Kidney epithelial cell (primary cell): Measurements from ENCODE around the gene PBLD. TPM values are rescaled to one million over a fixed set of nuclear protein-coding genes. Genes with fewer than 3 reads are reported as not detected.
A peak's percentile ranks its signal among the peaks of the same experiment; 100 is the strongest.

Experiments used
- DNase-seq: peaks from one replicate; pipeline ENCODE4 v3.0.0-alpha.2; 2010; ENCODE audit warnings: low read depth
- H3K27me3 ChIP-seq: 2 replicates; pipeline ENCODE4 v1.6.0; 2011; ENCODE audit warnings: low read length; ENCODE audit not compliant: control insufficient read depth, insufficient read depth
- H3K36me3 ChIP-seq: 2 replicates; pipeline ENCODE4 v1.5.1; 2011; ENCODE audit warnings: low read length; ENCODE audit not compliant: control insufficient read depth, insufficient read depth
- H3K4me3 ChIP-seq: 2 replicates; pipeline ENCODE4 v1.5.1; 2011; ENCODE audit warnings: low read depth, mild to moderate bottlenecking, control low read depth, low read length
- total RNA-seq: library from RNA; depleted of rRNA; stranded (reverse); fragments of >200 nt; gene quantifications from 2 replicates; pipeline ENCODE4 v1.2.3, GENCODE V29; 2015
- TF ChIP-seq, protein P1 (sequence below): IDR thresholded peaks from 2 replicates; pipeline ENCODE4 v1.5.1; 2011; ENCODE audit warnings: mild to moderate bottlenecking, moderate library complexity, low read length, control low read depth, inconsistent platforms; ENCODE audit not compliant: insufficient read depth, poor library complexity, severe bottlenecking

The PBLD gene
- total RNA-seq, 1 donor from 2014 or later = 4.5 TPM

DNA sequence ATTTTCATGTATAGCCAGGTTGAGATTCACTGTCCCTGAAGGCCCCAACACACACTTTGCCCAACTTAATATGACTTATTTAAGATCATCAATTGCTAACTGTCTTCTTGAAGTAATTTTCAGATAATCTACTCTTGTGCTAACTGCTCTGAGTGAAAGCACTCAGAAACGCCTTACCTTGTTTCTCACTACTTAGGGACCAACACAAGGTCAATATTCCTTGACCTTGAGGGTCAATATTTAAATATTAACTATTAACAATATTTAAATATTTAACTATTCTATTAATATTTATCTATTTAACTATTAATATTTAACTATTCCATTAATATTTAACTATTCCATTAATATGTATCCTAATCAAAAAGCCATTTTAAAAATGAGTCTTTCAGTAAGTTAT, 26.9 kb downstream of the PBLD start:
- Histone ChIP-seq H3K36me3 (no peaks in the 10 kb centered on the region), H3K4me3 (no peak overlapping the region), H3K27me3 (no peaks in the 10 kb centered on the region)
- DNase-seq = no peak
- TF ChIP-seq, protein P1, sequence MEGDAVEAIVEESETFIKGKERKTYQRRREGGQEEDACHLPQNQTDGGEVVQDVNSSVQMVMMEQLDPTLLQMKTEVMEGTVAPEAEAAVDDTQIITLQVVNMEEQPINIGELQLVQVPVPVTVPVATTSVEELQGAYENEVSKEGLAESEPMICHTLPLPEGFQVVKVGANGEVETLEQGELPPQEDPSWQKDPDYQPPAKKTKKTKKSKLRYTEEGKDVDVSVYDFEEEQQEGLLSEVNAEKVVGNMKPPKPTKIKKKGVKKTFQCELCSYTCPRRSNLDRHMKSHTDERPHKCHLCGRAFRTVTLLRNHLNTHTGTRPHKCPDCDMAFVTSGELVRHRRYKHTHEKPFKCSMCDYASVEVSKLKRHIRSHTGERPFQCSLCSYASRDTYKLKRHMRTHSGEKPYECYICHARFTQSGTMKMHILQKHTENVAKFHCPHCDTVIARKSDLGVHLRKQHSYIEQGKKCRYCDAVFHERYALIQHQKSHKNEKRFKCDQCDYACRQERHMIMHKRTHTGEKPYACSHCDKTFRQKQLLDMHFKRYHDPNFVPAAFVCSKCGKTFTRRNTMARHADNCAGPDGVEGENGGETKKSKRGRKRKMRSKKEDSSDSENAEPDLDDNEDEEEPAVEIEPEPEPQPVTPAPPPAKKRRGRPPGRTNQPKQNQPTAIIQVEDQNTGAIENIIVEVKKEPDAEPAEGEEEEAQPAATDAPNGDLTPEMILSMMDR = no peak

DNA sequence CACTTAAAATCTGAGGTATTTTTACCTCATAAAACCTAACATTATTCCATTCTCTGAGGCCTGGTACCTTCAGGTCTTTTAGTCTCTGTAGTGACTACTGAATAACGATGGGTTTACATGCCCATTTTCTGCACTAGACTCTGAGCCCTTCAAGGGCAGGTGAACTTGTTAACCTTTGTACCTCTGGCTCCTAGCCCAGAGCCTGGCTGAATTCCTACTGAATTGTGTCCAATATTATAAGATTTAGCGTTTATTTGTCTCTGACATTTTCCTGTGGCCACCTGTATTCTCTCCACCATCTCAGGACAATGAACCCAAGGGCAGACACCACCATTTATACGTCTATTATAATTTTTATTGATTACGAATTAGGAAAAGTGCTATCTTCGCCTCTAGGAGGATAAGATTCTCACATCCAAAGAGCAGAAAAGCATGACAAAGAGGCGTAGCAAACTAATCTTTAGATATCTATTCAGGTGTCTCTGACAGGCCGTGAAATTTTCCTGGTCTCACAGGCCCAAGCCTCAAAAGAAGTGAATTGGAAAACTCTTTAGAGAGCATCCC, 28.8 kb downstream of the PBLD start:
- TF ChIP-seq, protein P1 = no peak
- no peak overlapping the region for H3K4me3 ChIP-seq
- DNase-seq = no peak
- no peaks in the 10 kb centered on the region for H3K36me3 ChIP-seq
- no peaks in the 10 kb centered on the region for H3K27me3 ChIP-seq

DNA sequence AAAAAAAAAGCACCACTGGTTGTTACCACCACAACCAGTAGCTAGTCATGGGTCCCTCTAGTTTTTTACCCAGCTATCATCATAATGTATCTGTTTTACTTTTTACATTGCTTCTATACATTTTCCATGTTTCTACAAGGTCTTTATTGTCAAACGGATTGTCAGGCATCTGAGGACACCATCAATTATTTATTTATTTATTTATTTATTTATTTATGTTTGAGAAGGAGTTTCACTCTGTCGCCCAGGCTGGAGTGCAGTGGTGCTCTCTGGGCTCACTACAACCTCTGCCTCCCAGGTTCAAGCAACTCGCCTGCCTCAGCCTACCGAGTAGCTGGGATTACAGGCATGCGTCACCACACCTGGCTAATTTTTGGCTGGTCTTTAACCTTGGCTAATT, 29.9 kb downstream of the PBLD start:
- Histone ChIP-seq H3K4me3 (no peak overlapping the region), H3K27me3 (no peaks in the 10 kb centered on the region), H3K36me3 (no peaks in the 10 kb centered on the region)
- no peak for DNase-seq
- TF ChIP-seq, protein P1 = no peak

DNA sequence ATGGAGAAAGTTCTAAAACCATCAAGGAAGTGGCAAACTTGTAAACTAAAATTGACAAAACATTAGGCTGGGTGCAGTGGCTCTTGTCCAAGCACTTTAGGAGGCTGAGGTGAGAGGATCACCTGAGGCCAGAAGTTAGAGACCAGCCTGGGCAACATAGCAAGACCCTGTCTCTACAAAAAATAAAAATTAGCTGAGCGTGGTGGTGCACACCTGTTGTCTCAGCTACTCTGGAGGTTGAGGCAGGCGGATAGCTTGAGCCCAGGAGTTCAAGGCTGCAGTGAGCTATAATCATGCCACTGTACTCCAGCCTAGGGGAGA, 30.3 kb downstream of the PBLD start:
- TF ChIP-seq, protein P1 = no peak
- no peaks in the 10 kb centered on the region for H3K27me3 ChIP-seq
- no peak for DNase-seq
- H3K36me3 ChIP-seq = no peaks in the 10 kb centered on the region
- no peak overlapping the region for H3K4me3 ChIP-seq

DNA sequence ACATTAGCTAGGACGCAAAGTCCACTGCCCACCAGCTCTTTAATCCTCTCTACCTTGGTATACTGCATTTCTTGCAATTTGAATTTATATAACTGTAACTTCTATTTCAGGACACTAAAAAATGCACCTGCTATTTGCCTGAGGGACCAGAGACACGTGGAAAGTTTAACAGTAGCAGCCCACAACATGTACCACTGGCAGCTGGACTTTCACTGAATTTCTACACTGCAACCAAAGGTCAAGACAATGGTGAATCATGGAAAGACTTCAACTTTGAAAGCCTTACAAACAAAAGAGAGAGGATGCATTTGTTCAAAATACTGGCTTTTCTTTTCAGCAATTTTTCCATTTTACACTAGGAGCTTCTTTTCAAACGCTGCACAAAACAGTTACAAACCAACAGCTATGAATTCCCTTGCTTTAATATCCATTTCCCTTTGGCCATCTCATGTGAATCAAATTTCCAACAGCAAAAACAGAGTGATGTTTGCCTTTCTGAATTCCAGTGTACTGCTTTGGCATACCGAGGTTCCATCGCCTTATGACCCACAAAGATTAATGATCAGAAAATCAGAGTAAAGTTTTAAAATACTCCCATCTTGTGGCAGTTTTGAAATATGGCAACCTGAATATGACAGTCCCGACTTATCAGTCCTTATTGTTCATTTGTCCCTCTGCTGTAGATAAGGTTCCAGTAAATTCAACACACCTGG, 30.8 kb downstream of the PBLD start:
- no peaks in the 10 kb centered on the region for H3K27me3 ChIP-seq
- no peaks in the 10 kb centered on the region for H3K36me3 ChIP-seq
- no peak overlapping the region for H3K4me3 ChIP-seq
- no peak for DNase-seq
- TF ChIP-seq, protein P1 = peak; percentile 16

DNA sequence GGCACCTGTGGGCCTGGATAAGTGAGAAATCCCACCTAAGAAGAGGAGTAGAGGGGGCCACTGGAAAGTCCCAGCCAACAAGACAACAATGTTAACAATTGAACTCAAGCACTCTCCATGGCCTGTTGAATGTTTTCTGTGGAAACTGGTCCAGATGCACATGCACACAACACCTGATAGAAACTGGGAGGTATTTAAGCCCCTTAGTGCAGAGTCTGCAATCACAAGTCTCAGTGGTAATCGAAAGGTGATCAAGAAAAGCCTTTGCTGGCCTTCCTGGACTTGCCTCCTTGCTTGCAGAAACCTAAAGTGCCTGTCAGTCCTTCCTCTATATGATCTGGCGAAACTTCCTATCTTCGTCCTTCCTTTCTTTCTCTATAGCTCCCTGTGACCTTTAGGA, 31.4 kb downstream of the PBLD start:
- no peaks in the 10 kb centered on the region for H3K27me3 ChIP-seq
- DNase-seq = no peak
- H3K36me3 ChIP-seq = no peaks in the 10 kb centered on the region
- TF ChIP-seq, protein P1 = no peak
- no peak overlapping the region for H3K4me3 ChIP-seq
